NCI-H82 treated with DMSO at 0.1 percent for 48 hours (cell line): ENCODE measurements around the gene KRT38.
"Not testable (repeated sequence)": the region's sequence is repeated elsewhere in the genome, so short reads cannot be mapped to it uniquely, and the experiment has no call there.

Source experiments
- DNase-seq: peaks from one replicate; lab custom pipeline; 2025; ENCODE audit not compliant: unreplicated experiment; lab: John Stamatoyannopoulos, UW

The KRT38 gene

GRCh38 chr17:41424111-41424635, 16.6 kb downstream of the KRT38 start, which contains the start of gene KRT37:
Gene KRT37, minus strand, starts transcription at chr17:41424585. Its CDS starts 62 bp downstream, at chr17:41424523.
- no peak for DNase-seq

- not testable (repeated sequence) for DNase-seq
Observed at GRCh38 chr17:41422586-41422985, 18.2 kb downstream of the KRT38 start.

DNA sequence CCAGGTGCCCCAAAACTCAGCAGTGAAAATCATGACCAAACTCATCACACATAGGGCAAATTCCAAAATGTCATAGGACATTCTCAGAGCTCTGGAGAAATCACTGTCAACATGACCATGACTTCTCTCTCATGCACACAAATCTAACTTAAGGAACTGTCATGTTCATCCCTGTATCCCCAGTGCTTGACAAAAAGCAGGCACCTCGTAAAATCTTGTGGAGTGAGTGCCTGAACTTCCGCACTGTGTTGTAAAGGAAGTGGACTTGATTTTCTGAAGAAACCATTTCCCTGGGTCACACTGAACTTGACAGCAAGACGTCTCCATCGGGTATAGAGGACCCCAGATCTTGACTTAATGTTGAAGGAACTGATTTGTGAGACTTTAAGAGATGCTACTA, 19.2 kb downstream of the KRT38 start:
- DNase-seq: no peak

DNA sequence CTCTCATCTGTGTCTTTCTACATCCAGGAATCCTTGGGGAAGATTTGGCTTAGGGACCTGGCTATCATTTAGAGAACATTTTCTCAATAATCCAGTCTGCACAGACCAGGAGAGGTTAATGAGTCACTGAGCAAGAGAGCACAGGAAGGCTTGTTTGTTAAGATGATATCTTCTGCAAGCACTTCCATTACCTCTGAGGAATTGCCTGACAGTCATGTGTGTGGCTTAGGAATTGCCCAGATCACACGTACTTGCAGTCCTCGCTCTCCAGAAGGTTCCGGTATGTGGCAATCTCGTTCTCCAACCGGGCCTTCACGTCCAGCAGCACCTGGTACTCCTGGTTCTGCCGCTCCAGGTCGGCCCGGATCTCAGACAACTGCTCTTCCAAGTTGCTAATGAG, 19.7 kb downstream of the KRT38 start:
- DNase-seq: no peak

- DNase-seq: no peak
Observed at GRCh38 chr17:41420134-41420533, 20.6 kb downstream of the KRT38 start.

- DNase-seq: no peak
Observed at GRCh38 chr17:41419716-41420115, 21.1 kb downstream of the KRT38 start.

DNA sequence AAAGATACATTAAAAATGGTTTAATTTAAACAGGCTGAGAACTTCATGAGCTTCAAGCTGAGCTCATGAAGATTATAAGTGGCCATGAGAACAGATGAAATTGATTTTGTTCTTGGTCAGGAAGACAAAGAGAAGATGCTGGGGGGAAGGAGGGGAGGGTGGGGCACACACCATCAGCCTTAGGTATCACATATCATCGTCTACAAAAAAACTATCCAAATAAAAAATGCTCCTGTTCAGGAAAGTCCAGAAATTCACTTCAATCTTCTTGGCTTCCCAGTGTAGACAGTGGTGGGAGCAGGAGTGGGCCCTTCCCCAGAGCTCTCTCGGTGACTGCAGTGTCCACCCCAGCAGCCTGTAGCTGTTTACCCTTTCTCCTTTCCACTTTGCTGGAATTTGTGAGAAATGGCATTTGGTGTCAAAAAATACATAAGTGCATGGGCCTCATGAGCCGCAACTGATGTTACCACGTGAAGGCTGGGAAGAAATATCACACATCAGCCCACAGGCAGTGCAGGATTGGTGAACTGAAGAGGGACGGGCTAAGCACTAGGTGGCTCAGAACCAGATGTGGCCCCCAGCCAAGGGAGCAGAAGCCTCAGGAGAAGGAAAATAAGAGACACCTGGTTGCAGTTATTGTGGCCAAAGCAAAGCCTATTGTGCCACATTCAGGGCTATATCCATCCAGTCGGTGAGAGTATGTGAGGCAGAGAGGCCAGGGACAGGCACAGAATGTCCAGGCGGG, 22.5 kb downstream of the KRT38 start:
- DNase-seq: no peak

DNA sequence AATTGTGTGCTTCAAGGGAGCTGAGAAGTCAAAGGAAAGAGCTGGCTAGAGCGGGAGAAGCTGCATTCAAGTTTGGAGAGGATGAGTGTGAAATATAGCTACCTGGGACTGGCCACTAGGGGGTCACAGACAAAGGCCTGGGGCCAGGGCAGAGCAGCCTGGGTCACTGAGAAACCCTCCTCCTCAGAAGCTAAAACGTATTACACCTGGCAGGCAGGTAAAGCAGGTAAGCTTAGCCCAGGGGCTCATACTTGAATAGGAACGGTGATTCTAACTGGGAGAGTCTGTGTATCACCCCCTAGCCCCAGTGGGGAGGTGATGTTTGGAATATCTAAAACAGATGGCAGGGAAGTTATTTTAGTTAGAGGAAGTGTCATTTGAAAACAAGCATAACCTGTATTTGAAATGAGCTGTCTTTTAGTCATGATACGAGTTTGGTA, 23.2 kb downstream of the KRT38 start:
- no peak for DNase-seq

DNA sequence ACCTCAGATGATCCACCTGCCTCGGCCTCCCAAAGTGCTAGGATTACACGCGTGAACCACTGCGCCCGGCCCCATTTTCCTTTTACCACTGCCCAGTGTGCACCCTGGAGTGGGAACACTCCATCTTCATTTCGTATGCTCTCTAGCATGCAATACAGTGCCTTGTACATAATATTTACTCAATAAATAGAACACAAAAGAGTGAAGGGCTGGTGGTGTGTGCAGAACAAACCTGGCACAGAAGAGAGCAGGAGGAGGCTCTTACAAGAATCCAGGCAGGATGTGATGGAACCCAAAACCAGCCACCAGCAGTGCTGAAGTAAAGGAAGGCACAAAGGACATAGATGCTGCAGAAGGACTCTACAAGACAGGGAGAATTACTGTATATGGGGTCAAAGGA, 23.7 kb downstream of the KRT38 start:
- no peak for DNase-seq

GRCh38 chr17:41416479-41416878, 24.3 kb downstream of the KRT38 start:
- no peak for DNase-seq

- no peak for DNase-seq
Observed at GRCh38 chr17:41415833-41416335, 24.9 kb downstream of the KRT38 start.

DNA sequence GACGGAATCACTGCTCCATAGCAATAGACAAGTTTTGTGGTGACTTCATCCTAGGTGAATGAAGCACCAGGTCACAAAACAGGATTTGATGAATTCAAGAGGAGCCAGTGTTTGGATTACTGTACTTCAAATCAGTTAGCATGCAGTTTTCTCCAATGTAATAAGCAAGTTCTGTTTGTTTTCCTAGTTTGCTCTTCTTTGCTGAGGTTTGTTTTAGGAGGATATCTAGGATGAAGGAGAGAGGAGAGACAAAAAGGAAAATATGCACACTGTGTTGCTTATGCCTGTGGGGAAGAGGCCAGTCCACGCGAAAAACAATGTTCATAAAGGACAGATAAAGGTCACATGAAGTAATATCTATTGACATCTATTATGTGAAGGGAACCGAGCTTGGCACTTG, 25.4 kb downstream of the KRT38 start:
- DNase-seq: no peak

DNA sequence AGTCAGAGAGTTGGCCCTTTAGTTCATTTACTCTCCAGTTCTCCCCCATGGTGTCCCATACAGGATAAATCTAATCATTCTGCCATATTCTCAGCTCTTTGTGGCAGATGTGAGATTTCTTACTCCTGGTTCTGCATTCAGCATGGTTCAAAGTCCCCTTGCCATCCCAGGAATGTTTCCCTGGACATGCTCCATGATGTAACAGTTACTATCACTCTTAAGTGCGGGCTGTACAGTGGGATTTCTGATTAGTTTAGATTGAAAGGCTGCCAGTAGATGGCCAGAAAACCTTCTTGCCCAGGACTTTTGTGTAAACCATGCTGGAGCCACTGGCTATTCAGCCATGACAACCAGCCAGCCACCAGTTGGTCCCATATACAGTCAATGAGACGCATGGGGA, 26.8 kb downstream of the KRT38 start:
- DNase-seq: no peak

- no peak for DNase-seq
Observed at GRCh38 chr17:41413353-41413957, 27.3 kb downstream of the KRT38 start.

DNA sequence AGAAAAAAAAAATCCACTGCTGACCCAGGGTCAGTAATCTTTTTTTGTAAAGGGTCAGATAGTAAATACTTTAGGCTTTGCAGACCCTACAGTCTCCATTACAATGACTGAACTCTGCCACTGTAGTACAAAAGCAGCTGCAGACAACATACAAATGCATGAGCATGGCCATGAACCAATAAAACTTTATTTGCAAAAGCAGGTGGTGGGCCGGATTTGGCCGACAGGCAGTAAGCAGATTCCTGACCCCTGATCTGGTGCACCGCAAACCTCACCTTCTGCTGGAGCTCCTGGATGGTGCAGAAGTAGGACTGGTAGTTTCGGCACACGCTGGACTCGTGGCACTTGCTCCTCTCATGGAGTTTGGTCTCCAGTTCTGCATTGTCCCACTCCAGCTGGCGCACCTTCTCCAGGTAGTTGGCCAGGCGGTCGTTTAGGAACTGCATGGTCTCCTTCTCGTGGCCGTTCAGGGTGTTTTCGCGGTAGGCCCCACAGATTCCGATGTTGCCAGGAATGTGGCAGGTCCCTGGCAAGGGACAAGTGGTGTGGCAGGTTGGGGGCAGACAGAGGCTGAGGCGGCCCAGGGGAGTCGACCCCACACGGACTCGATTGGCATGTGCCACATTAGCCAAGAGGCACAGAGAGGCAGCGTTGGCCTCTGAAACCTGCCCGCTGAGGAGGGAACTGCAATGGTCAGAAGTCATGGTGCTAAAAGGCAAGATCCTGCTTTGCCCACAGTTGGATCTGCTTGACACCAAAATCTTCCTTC, 29.5 kb downstream of the KRT38 start:
- no peak for DNase-seq

- no peak for DNase-seq
Observed at GRCh38 chr17:41407226-41407625, 33.6 kb downstream of the KRT38 start.

DNA sequence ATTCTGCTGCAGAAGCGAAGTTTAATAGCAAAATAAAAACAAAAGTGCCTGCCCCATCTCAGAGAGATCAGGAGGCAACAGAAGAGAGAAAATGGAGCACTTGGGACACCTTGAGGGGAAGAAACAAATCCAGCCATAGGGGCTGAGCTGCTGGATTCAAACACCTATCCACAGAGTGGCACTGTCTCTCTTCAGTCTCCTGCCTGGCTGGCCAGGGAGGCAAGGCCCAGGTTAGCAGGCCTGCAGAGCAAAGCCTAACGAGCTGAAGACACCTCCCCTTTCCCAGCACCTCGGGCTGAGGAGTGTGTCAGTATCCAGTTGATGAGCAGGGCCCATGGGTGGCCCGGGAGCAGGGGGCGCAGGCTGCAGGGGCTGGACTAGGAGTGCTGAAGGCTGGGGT, 34.6 kb downstream of the KRT38 start:
- DNase-seq: no peak

GRCh38 chr17:41404024-41404671, 36.6 kb downstream of the KRT38 start:
- no peak for DNase-seq

- no peak for DNase-seq
Observed at GRCh38 chr17:41403404-41404023, 37.3 kb downstream of the KRT38 start.

- no peak for DNase-seq
Observed at GRCh38 chr17:41402161-41402560, 38.6 kb downstream of the KRT38 start.
